ENCODE data around the gene TEX29. TPM values are rescaled to one million over a fixed set of nuclear protein-coding genes. Genes with fewer than 3 reads are reported as not detected.
A peak's percentile ranks its signal among the peaks of the same experiment; 100 is the strongest.

TEX29 gene
- total RNA-seq, 3 donors from 2014 or later (not counting 1 experiment from before 2014, with no cell fraction given), result not detected

- Mint-ChIP-seq H3K4me1 (peaks cover 24 to 29% of the 10 kb centered on the region in 2 donors), H3K4me3 (peak overlapping the region; percentile 84), H3K27ac (peak overlapping the region; percentile 78 to 83), H3K9me3 (no peaks in the 10 kb centered on the region), H3K36me3 (peaks cover 22% of the 10 kb centered on the region), H3K27me3 (ENCODE audit: low read depth in 2 of 2) (no peaks in the 10 kb centered on the region)
- TF ChIP-seq, protein P1, sequence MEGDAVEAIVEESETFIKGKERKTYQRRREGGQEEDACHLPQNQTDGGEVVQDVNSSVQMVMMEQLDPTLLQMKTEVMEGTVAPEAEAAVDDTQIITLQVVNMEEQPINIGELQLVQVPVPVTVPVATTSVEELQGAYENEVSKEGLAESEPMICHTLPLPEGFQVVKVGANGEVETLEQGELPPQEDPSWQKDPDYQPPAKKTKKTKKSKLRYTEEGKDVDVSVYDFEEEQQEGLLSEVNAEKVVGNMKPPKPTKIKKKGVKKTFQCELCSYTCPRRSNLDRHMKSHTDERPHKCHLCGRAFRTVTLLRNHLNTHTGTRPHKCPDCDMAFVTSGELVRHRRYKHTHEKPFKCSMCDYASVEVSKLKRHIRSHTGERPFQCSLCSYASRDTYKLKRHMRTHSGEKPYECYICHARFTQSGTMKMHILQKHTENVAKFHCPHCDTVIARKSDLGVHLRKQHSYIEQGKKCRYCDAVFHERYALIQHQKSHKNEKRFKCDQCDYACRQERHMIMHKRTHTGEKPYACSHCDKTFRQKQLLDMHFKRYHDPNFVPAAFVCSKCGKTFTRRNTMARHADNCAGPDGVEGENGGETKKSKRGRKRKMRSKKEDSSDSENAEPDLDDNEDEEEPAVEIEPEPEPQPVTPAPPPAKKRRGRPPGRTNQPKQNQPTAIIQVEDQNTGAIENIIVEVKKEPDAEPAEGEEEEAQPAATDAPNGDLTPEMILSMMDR (IDR thresholded peaks at IDR 0.05), result no peak
- WGBS (ENCODE audit: insufficient coverage), result 61% methylated on average over 15 of the region's 15 CpGs
- Histone ChIP-seq H3K4me3 (ENCODE audit: low read length) (no peak overlapping the region), H3K36me3 (ENCODE audit: control insufficient read depth, insufficient read depth, low read length) (peaks cover 37% of the 10 kb centered on the region), H3K9me3 (ENCODE audit: control insufficient read depth, insufficient read depth, low read length) (no peaks in the 10 kb centered on the region), H3K4me1 (ENCODE audit: control insufficient read depth, insufficient read depth, low read length) (peaks cover 14% of the 10 kb centered on the region), H3K27ac (ENCODE audit: low read length) (no peak overlapping the region), H3K27me3 (ENCODE audit: control insufficient read depth, insufficient read depth, low read length) (no peaks in the 10 kb centered on the region)
- ATAC-seq, result peak in 2 of 3 donors; percentile 44 to 75
- peak in 1 of 2 donors; percentile 11 for DNase-seq
- intact Hi-C loops (cut with micrococcal nuclease), result no loop called here
Observed at GRCh38 chr13:111304041-111304544, 16.3 kb upstream of the TEX29 start.

- DNase-seq, result no peak
- H3K27me3 ChIP-seq (ENCODE audit: control insufficient read depth, insufficient read depth, low read length), result no peaks in the 10 kb centered on the region
- H3K36me3 ChIP-seq (ENCODE audit: control insufficient read depth, insufficient read depth, low read length), result peaks cover 37% of the 10 kb centered on the region
- no peaks in the 10 kb centered on the region for H3K9me3 ChIP-seq (ENCODE audit: control insufficient read depth, insufficient read depth, low read length)
- H3K27ac ChIP-seq (ENCODE audit: low read length), result no peak overlapping the region
- H3K4me3 Mint-ChIP-seq, result peak overlapping the region; percentile 84
- H3K27ac Mint-ChIP-seq, result peak overlapping the region; percentile 78 to 83
- H3K4me3 ChIP-seq (ENCODE audit: low read length), result no peak overlapping the region
- peaks cover 14% of the 10 kb centered on the region for H3K4me1 ChIP-seq (ENCODE audit: control insufficient read depth, insufficient read depth, low read length)
- intact Hi-C loops (cut with micrococcal nuclease), result no loop called here
- peaks cover 26 to 31% of the 10 kb centered on the region in 2 donors for H3K4me1 Mint-ChIP-seq
- H3K36me3 Mint-ChIP-seq, result peaks cover 22% of the 10 kb centered on the region
- no peaks in the 10 kb centered on the region for H3K27me3 Mint-ChIP-seq (ENCODE audit: low read depth in 2 of 2)
- H3K9me3 Mint-ChIP-seq, result no peaks in the 10 kb centered on the region
- no peak for ATAC-seq
- TF ChIP-seq, protein P1 (IDR thresholded peaks at IDR 0.05), result no peak
- WGBS (ENCODE audit: insufficient coverage), result 94% methylated on average over 20 of the region's 20 CpGs
Observed at GRCh38 chr13:111304603-111305289, 15.7 kb upstream of the TEX29 start.

DNA sequence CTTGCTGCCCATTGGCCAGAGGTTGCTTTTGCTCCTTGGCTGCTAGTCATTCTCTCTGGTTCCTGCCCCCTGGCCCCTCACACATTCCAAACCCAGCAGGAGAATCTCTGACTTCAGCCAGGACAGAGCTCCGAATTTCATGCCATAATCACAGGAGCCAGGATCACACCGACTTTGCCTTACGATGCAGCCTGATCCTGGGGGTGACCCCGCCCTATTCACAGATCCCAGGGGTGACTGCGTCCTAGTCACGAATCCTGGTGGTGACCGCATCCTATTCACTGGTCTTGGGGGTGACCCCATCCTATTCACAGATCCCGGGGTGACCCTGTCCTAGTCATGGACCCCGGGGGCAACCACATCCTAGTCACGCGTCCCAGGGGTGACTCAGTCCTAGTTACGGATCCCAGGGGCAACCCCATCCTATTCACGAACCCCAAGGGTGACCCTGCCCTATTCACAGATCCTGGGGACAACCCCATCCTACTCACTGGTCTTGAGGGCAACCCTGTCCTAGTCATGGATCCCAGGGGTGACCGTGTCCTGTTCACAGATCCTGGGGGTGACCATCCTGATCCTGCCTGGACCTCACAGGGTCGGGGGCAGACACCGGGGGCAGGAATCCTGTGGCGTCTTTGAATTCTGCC is 7.4 kb upstream of the TEX29 start:
- Mint-ChIP-seq H3K4me3 (no peak overlapping the region), H3K36me3 (no peaks in the 10 kb centered on the region), H3K27ac (no peak overlapping the region), H3K27me3 (ENCODE audit: low read depth in 2 of 2) (no peaks in the 10 kb centered on the region), H3K4me1 (peaks cover 18 to 22% of the 10 kb centered on the region in 2 donors), H3K9me3 (peaks cover 0 to 2% of the 10 kb centered on the region in 2 donors)
- ATAC-seq, result no peak
- Histone ChIP-seq H3K27ac (ENCODE audit: low read length) (no peak overlapping the region), H3K4me3 (ENCODE audit: low read length) (no peak overlapping the region), H3K9me3 (ENCODE audit: control insufficient read depth, insufficient read depth, low read length) (peaks cover 8% of the 10 kb centered on the region), H3K4me1 (ENCODE audit: control insufficient read depth, insufficient read depth, low read length) (no peaks in the 10 kb centered on the region), H3K27me3 (ENCODE audit: control insufficient read depth, insufficient read depth, low read length) (no peaks in the 10 kb centered on the region), H3K36me3 (ENCODE audit: control insufficient read depth, insufficient read depth, low read length) (no peaks in the 10 kb centered on the region)
- TF ChIP-seq, protein P1 (IDR thresholded peaks at IDR 0.05), result no peak
- WGBS (ENCODE audit: insufficient coverage), result 98% methylated on average over 17 of the region's 17 CpGs
- DNase-seq, result no peak
- intact Hi-C loops (cut with micrococcal nuclease), result no loop called here
